Middle frontal gyrus (tissue), 1 donor: ENCODE results near the gene TIMP3.
"Not testable (repeated sequence)": the region's sequence is repeated elsewhere in the genome, so short reads cannot be mapped to it uniquely, and the experiment has no call there.

Experiments used
- DNase-seq: peaks from one replicate; pipeline ENCODE4 v3.0.0-alpha.2; 2015; ENCODE audit warnings: low spot score; ENCODE audit errors: extremely low spot score

Gene TIMP3

GRCh38 chr22:32801537-32802236 is at the start of gene TIMP3:
TSS of gene TIMP3 (plus strand) at chr22:32801705. CDS start at chr22:32802002, 297 bp downstream.
- DNase-seq, result peak; percentile 17

GRCh38 chr22:32752326-32752725 is 49.2 kb upstream of the TIMP3 start:
- no peak for DNase-seq

- DNase-seq, result no peak
Observed at GRCh38 chr22:32752816-32753520, 48.5 kb upstream of the TIMP3 start.

GRCh38 chr22:32753591-32753990 is 47.9 kb upstream of the TIMP3 start:
- no peak for DNase-seq

- no peak for DNase-seq
Observed at GRCh38 chr22:32754413-32755041, 47.0 kb upstream of the TIMP3 start.

GRCh38 chr22:32757086-32757762 is 44.3 kb upstream of the TIMP3 start:
- not testable (repeated sequence) for DNase-seq

- DNase-seq, result no peak
Observed at GRCh38 chr22:32758866-32759385, 42.6 kb upstream of the TIMP3 start.

- DNase-seq, result no peak
Observed at GRCh38 chr22:32760396-32760795, 41.1 kb upstream of the TIMP3 start.

GRCh38 chr22:32760815-32761214 is 40.7 kb upstream of the TIMP3 start:
- DNase-seq, result no peak

- no peak for DNase-seq
Observed at GRCh38 chr22:32761251-32761903, 40.1 kb upstream of the TIMP3 start.

- DNase-seq, result no peak
Observed at GRCh38 chr22:32764330-32765131, 37.0 kb upstream of the TIMP3 start.

GRCh38 chr22:32765132-32765618 is 36.3 kb upstream of the TIMP3 start:
- DNase-seq, result no peak

- no peak for DNase-seq
Observed at GRCh38 chr22:32771756-32772155, 29.7 kb upstream of the TIMP3 start.

GRCh38 chr22:32775957-32776356 is 25.5 kb upstream of the TIMP3 start:
- DNase-seq, result no peak

GRCh38 chr22:32776397-32776796 is 25.1 kb upstream of the TIMP3 start:
- DNase-seq, result no peak

- DNase-seq, result no peak
Observed at GRCh38 chr22:32776802-32777201, 24.7 kb upstream of the TIMP3 start.

- no peak for DNase-seq
Observed at GRCh38 chr22:32777987-32778386, 23.5 kb upstream of the TIMP3 start.

- DNase-seq, result no peak
Observed at GRCh38 chr22:32780726-32781310, 20.7 kb upstream of the TIMP3 start.

GRCh38 chr22:32781695-32782094 is 19.8 kb upstream of the TIMP3 start:
- no peak for DNase-seq
